SK-N-SH treated with all-trans-retinoic acid at 6 μM for 48 hours (cell line): Measurements from ENCODE around the gene ARHGAP21.
"Not testable (repeated sequence)": the region's sequence is repeated elsewhere in the genome, so short reads cannot be mapped to it uniquely, and the experiment has no call there.

ENCODE experiments used
- ATAC-seq: fragments of 200-7000 bp; cut with Tn5 transposase; 3 replicates; pipeline ENCODE4 v1.9.1; 2020; ENCODE audit warnings: mild to moderate bottlenecking, moderate library complexity
- BACH2 ChIP-seq: fragments of 250-450 bp; sonication (Bioruptor Pico); IDR thresholded peaks from 2 replicates; pipeline ENCODE4 v1.9.0; 2021; ENCODE audit warnings: mild to moderate bottlenecking, borderline replicate concordance
- CREB5 ChIP-seq: fragments of 250-450 bp; sonication (Bioruptor Pico); IDR thresholded peaks from 2 replicates; pipeline ENCODE4 v1.5.1; 2020; ENCODE audit warnings: low read depth, mild to moderate bottlenecking, moderate library complexity
- CSDC2 ChIP-seq: fragments of 250-450 bp; sonication (Bioruptor Pico); IDR thresholded peaks from 2 replicates; pipeline ENCODE4 v1.5.0; 2020; ENCODE audit warnings: mild to moderate bottlenecking, moderate library complexity
- CSRNP3 ChIP-seq: fragments of 250-450 bp; sonication (Bioruptor Pico); IDR thresholded peaks from 2 replicates; pipeline ENCODE4 v1.5.1; 2021; ENCODE audit warnings: mild to moderate bottlenecking, moderate library complexity
- ESRRG ChIP-seq: fragments of 250-450 bp; sonication (Bioruptor Pico); IDR thresholded peaks from 2 replicates; pipeline ENCODE4 v1.6.1; 2021; ENCODE audit warnings: mild to moderate bottlenecking
- GLIS3 ChIP-seq: fragments of 250-450 bp; sonication (Bioruptor Pico); IDR thresholded peaks from 2 replicates; pipeline ENCODE4 v1.5.0; 2020; ENCODE audit warnings: mild to moderate bottlenecking, moderate library complexity
- ISL1 ChIP-seq: fragments of 250-450 bp; sonication (Bioruptor Pico); IDR thresholded peaks from 2 replicates; pipeline ENCODE4 v2.1.2; 2022; ENCODE audit warnings: mild to moderate bottlenecking, moderate library complexity
- POU6F1 ChIP-seq: fragments of 250-450 bp; sonication (Bioruptor Pico); IDR thresholded peaks from 2 replicates; pipeline ENCODE4 v1.8.0; 2021; ENCODE audit warnings: low read depth, mild to moderate bottlenecking, moderate library complexity, borderline replicate concordance
- PPARA ChIP-seq: fragments of 250-450 bp; sonication (Bioruptor Pico); IDR thresholded peaks from 2 replicates; pipeline ENCODE4 v1.5.0; 2020; ENCODE audit warnings: mild to moderate bottlenecking, borderline replicate concordance
- RARB ChIP-seq: fragments of 250-450 bp; sonication (Bioruptor Pico); IDR thresholded peaks from 2 replicates; pipeline ENCODE4 v1.8.0; 2021; ENCODE audit warnings: mild to moderate bottlenecking, moderate library complexity
- SNAI2 ChIP-seq: fragments of 250-450 bp; sonication (Bioruptor Pico); IDR thresholded peaks from 2 replicates; pipeline ENCODE4 v1.5.0; 2020; ENCODE audit warnings: mild to moderate bottlenecking, moderate library complexity
- TOX ChIP-seq: fragments of 250-450 bp; sonication (Bioruptor Pico); IDR thresholded peaks from 2 replicates; pipeline ENCODE4 v1.8.0; 2021; ENCODE audit warnings: mild to moderate bottlenecking, moderate library complexity, borderline replicate concordance
- ZC3H10 ChIP-seq: fragments of 250-450 bp; sonication (Bioruptor Pico); IDR thresholded peaks from 2 replicates; pipeline ENCODE4 v1.5.1; 2021; ENCODE audit warnings: mild to moderate bottlenecking, moderate library complexity
- ZFP3 ChIP-seq: fragments of 250-450 bp; sonication (Bioruptor Pico); IDR thresholded peaks from 2 replicates; pipeline ENCODE4 v1.5.0; 2020; ENCODE audit warnings: mild to moderate bottlenecking, moderate library complexity
- ZFP30 ChIP-seq: fragments of 450-650 bp; formaldehyde crosslinking; IDR thresholded peaks from 2 replicates; pipeline ENCODE4 v1.5.0; 2022; ENCODE audit warnings: mild to moderate bottlenecking, moderate library complexity
- ZNF70 ChIP-seq: fragments of 450-650 bp; formaldehyde crosslinking; IDR thresholded peaks from 2 replicates; pipeline ENCODE4 v1.5.0; 2020; ENCODE audit warnings: mild to moderate bottlenecking, moderate library complexity
- ZNF8 ChIP-seq: fragments of 450-650 bp; formaldehyde crosslinking; IDR thresholded peaks from 2 replicates; pipeline ENCODE4 v1.5.0; 2020; ENCODE audit warnings: mild to moderate bottlenecking, moderate library complexity

Gene ARHGAP21

GRCh38 chr10:24730811-24731210, 7.1 kb upstream of the ARHGAP21 start:
- TF ChIP-seq PPARA (no peak), ISL1 (CRISPR knock-in tag) (no peak), ZC3H10 (CRISPR knock-in tag) (no peak), TOX (CRISPR knock-in tag) (no peak), ZNF8 (no peak), ZFP3 (CRISPR knock-in tag) (no peak), BACH2 (CRISPR knock-in tag) (no peak), CSRNP3 (CRISPR knock-in tag) (no peak), CREB5 (CRISPR knock-in tag) (no peak), CSDC2 (CRISPR knock-in tag) (no peak), ESRRG (CRISPR knock-in tag) (no peak), SNAI2 (no peak), RARB (CRISPR knock-in tag) (no peak), GLIS3 (CRISPR knock-in tag) (no peak)
- ATAC-seq = no peak

GRCh38 chr10:24727786-24728185, 4.1 kb upstream of the ARHGAP21 start:
- ATAC-seq = no peak
- no peak for TF ChIP-seq ESRRG (CRISPR knock-in tag)
- no peak for TF ChIP-seq ZFP30 (CRISPR knock-in tag)
- no peak for TF ChIP-seq POU6F1 (CRISPR knock-in tag)
- no peak for TF ChIP-seq CSRNP3 (CRISPR knock-in tag)
- TF ChIP-seq GLIS3 (CRISPR knock-in tag) = no peak
- TF ChIP-seq ZNF70 (CRISPR knock-in tag) = no peak

- ATAC-seq = no peak
Observed at GRCh38 chr10:24726626-24727025, 2.9 kb upstream of the ARHGAP21 start.

GRCh38 chr10:24726029-24726428, 2.3 kb upstream of the ARHGAP21 start:
- ATAC-seq = not testable (repeated sequence)

More at GRCh38 chr10:24726626-24727025, 2.9 kb upstream of the ARHGAP21 start:
- TF ChIP-seq ZNF70 (CRISPR knock-in tag) (no peak), RARB (CRISPR knock-in tag) (no peak), BACH2 (CRISPR knock-in tag) (no peak), SNAI2 (no peak)
- TF ChIP-seq, all 23 proteins: peak for 0

GRCh38 chr10:24724381-24725228, 918 bp upstream of the ARHGAP21 start:
- no peak for TF ChIP-seq ZFP3 (CRISPR knock-in tag)
- TF ChIP-seq CSRNP3 (CRISPR knock-in tag) = no peak
- no peak for TF ChIP-seq BACH2 (CRISPR knock-in tag)
- ATAC-seq = peak; percentile 90
